ENCODE data around the gene RTBDN. TPM values are rescaled to one million over a fixed set of nuclear protein-coding genes. Genes with fewer than 3 reads are reported as not detected.

Gene RTBDN
- total and polyA plus RNA-seq, 10 of the 15 experiments (the other 5 are each of a cell fraction or from before 2014, with no cell fraction given), result 0.45 TPM; not detected in 9

DNA sequence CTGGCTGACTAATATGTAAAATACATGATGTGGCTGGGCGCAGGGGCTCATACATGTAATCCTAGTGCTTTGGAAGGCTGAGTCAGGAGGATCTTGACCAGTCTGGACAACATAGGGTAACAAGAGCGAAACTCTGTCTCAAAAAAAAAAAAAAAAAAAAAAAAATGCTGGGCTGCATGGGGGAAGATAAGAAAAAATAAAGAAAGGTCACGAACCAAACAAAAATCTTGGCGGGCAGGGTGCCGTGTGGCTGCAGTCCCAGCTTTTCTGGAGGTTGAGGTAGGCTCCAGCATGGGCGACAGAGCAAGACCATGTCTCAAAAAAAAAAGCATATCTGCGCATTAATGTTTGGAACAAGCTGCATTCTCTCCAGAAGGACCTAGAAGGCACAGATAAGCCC is 19.3 kb downstream of the RTBDN start:
- SMC1A ChIA-PET (ENCODE audit: uncharacterized antibody, unreplicated experiment), result interaction anchor here (0.7 to 1.4 kb wide), 4 partner anchors 10 to 915 kb away, joined by 3 read pairs; no protein-coding TSS in a partner anchor
- TF ChIP-seq, protein P1, sequence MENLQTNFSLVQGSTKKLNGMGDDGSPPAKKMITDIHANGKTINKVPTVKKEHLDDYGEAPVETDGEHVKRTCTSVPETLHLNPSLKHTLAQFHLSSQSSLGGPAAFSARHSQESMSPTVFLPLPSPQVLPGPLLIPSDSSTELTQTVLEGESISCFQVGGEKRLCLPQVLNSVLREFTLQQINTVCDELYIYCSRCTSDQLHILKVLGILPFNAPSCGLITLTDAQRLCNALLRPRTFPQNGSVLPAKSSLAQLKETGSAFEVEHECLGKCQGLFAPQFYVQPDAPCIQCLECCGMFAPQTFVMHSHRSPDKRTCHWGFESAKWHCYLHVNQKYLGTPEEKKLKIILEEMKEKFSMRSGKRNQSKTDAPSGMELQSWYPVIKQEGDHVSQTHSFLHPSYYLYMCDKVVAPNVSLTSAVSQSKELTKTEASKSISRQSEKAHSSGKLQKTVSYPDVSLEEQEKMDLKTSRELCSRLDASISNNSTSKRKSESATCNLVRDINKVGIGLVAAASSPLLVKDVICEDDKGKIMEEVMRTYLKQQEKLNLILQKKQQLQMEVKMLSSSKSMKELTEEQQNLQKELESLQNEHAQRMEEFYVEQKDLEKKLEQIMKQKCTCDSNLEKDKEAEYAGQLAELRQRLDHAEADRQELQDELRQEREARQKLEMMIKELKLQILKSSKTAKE (IDR thresholded peaks at IDR 0.05; ENCODE audit: low read depth, poor library complexity, severe bottlenecking), result no peak
- TF ChIP-seq SRF (IDR thresholded peaks at IDR 0.05; ENCODE audit: low read depth in 2 of 2, low read length in 2 of 2) (no peak), SREBF1 (IDR thresholded peaks at IDR 0.05; ENCODE audit: low read length) (no peak), NFYB (IDR thresholded peaks at IDR 0.05; ENCODE audit: insufficient read depth, low read depth, low read length) (no peak), MYC (IDR thresholded peaks at IDR 0.05; ENCODE audit: insufficient read depth, insufficient read length, insufficient replicate concordance, low read length, severe bottlenecking) (no peak), RUNX3 (IDR thresholded peaks at IDR 0.05; ENCODE audit: low read length) (no peak), ZBED1 (IDR thresholded peaks at IDR 0.05; ENCODE audit: borderline replicate concordance) (no peak), ETV6 (conservative IDR thresholded peaks at IDR 0.05 in 1 of 2, IDR thresholded peaks at IDR 0.05 in 1 of 2; ENCODE audit: borderline replicate concordance in 1 of 2, low read depth in 1 of 2) (no peak), IKZF2 (IDR thresholded peaks at IDR 0.05) (no peak), ESRRA (IDR thresholded peaks at IDR 0.05; ENCODE audit: low read length) (no peak), GATAD2B (conservative IDR thresholded peaks at IDR 0.05; ENCODE audit: low read depth) (no peak), KDM1A (IDR thresholded peaks at IDR 0.05; ENCODE audit: borderline replicate concordance) (no peak)
- TF ChIP-seq, protein P2, sequence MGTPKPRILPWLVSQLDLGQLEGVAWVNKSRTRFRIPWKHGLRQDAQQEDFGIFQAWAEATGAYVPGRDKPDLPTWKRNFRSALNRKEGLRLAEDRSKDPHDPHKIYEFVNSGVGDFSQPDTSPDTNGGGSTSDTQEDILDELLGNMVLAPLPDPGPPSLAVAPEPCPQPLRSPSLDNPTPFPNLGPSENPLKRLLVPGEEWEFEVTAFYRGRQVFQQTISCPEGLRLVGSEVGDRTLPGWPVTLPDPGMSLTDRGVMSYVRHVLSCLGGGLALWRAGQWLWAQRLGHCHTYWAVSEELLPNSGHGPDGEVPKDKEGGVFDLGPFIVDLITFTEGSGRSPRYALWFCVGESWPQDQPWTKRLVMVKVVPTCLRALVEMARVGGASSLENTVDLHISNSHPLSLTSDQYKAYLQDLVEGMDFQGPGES (IDR thresholded peaks at IDR 0.05), result no peak
- in situ Hi-C loops (cut with MboI), result no loop called here
- no TSS peak for BruUV-seq (replicated peaks)
- CTCF ChIA-PET, result interaction anchor here (0.6 to 2.8 kb wide), 5 partner anchors 15 to 38 kb away, joined by 3 to 10 read pairs (median 3); no protein-coding TSS in a partner anchor
- Histone ChIP-seq H3K36me3 (ENCODE audit: control insufficient read depth in 2 of 2, insufficient read depth in 2 of 2, low read length in 1 of 2) (no peaks in the 10 kb centered on the region; a peak in 1 of 4 replicates), H3K79me2 (ENCODE audit: control insufficient read depth, insufficient read depth, low read length) (no peaks in the 10 kb centered on the region), H3K9ac (ENCODE audit: control insufficient read depth, insufficient read depth, low read length) (no peak overlapping the region), H3K9me3 (replicated peaks; ENCODE audit: control insufficient read depth, insufficient read depth, low read length) (no peaks in the 10 kb centered on the region), H2AFZ (ENCODE audit: control insufficient read depth, low read depth, low read length) (no peak overlapping the region), H4K20me1 (ENCODE audit: control insufficient read depth, insufficient read depth) (no peaks in the 10 kb centered on the region), H3K4me3 (no peak overlapping the region), H3K4me2 (ENCODE audit: control insufficient read depth, insufficient read depth) (no peak overlapping the region), H3K4me1 (ENCODE audit: control insufficient read depth, insufficient read depth, low read length) (no peaks in the 10 kb centered on the region), H3K27me3 (replicated peaks in 1 of 2; ENCODE audit: control insufficient read depth in 2 of 2, insufficient read depth in 2 of 2, low read length in 1 of 2) (no peaks in the 10 kb centered on the region), H3K27ac (ENCODE audit: control insufficient read depth, insufficient read depth) (no peak overlapping the region)
- RAD21 ChIA-PET (ENCODE audit: unreplicated experiment), result no interaction called here
- FAIRE-seq (no peak), ATAC-seq (no peak), DNase-seq (ENCODE audit: low read depth, low spot score) (no peak)
- POLR2A ChIA-PET, result interaction anchor here (0.7 kb wide), 1 partner anchor 1432 kb away, joined by 4 read pairs; no protein-coding TSS in a partner anchor
- intact Hi-C loops (cut with micrococcal nuclease; ENCODE audit: unreplicated experiment), result no loop called here
- WGBS (ENCODE audit: insufficient coverage, insufficient replicate concordance, low lambda C conversion rate, missing lambda C conversion rate), result 98% methylated on average over 7 of the region's 7 CpGs
